DMS114 treated with DMSO at 0.1 percent for 48 hours (cell line): Measurements from ENCODE around the gene DKK3.

Experiments
- DNase-seq: peaks from one replicate; lab custom pipeline; 2025; ENCODE audit not compliant: unreplicated experiment; lab: John Stamatoyannopoulos, UW

DKK3 gene

DNA sequence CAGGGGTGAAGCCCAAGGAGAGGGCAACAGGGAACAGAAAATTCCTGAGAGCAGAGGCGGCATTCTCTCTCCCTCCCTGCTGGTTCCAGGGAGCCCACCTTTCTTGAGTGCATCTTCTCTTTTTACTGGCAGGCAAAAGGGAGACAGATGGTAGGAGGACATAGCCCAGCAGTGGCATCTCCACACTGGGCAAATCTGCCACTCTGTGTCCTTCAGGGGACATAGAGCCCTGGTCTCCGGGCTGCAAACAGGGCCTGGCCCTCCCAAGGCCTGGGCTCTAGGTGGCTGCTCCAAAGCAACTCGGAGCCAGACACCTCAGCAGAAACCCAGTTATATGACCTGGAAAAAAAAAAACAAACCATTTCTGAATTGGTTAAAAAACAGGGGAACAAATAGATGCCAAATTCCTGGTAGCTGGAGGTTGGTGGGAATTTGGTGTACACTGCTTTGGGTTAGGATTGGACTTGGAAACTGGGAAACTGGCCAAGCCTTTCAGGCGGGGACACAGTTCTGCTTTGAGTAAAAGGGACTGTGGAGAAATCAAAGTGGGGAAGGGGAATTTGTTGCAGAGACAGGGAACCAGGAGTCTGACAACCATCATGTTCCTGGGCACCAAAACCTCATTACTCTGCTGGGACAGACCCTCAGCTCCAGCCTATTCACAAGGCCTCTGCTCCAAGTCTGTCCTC is 23.6 kb upstream of the DKK3 start:
- no peak for DNase-seq

DNA sequence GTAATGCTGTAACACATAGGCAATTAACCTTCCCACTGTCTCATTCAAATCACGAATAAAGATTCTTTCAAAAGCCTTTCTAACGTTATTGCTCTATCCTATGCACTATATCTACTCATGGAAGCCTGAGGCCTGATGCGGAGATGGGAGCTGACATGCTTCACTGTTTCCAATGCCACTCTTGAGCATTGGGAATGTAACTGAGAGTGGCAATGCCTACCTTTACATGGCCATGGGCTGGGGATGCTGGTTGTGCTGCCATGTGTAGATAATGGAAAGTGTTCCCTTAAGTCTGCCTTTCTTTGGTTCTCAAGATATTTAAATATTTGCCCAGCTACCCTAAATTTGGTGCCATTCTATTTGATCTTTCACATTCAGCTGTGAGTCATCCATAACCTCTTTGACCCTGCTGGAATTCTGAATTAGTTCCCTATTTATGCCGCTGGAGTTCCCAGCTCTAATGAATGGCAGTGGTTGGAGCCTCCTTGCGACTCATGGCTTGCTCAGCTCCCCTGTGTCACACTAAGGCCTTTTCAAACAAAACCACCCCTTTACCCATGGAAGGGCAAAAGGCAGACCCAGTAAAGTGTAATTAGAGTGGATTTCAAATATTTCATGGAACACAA is 21.4 kb upstream of the DKK3 start:
- no peak for DNase-seq

DNA sequence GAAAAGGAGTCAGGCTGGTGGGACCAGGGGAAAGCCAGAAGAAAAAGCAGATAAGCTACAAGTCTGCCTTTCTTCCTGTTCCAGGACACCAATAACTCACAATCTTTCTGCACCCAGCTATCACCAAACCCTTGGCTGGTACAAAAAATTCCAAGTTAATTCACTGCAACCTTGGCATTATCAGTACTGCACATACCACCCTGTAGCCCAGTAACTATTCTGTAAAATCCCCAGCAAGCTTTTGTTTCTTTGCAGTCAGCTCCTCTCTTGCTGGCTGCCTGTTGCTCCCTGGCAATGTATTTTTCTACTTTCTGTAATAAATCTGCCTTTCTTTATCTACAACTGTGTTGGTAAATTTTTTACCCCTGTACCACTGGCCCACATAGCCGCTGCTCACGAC is 20.7 kb upstream of the DKK3 start:
- DNase-seq = no peak

DNA sequence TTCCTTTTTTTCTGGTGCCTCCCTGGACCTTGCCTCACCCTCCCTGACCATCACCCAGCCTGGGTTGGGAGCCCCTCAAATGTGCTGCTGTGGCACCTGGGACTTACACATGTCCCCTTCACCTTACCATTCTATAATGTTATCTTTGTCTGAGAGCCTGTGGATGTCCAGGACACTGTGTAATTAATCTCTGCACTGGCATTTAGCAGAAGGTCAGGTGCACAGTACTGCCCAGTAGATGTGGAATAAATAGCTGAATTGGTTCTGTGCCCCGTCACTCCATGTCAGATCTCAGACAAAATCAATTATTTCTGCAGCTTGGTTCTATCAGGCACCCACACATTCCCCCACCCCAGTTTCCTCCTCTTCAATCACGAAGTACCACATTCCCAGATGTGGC is 19.9 kb upstream of the DKK3 start:
- no peak for DNase-seq

DNA sequence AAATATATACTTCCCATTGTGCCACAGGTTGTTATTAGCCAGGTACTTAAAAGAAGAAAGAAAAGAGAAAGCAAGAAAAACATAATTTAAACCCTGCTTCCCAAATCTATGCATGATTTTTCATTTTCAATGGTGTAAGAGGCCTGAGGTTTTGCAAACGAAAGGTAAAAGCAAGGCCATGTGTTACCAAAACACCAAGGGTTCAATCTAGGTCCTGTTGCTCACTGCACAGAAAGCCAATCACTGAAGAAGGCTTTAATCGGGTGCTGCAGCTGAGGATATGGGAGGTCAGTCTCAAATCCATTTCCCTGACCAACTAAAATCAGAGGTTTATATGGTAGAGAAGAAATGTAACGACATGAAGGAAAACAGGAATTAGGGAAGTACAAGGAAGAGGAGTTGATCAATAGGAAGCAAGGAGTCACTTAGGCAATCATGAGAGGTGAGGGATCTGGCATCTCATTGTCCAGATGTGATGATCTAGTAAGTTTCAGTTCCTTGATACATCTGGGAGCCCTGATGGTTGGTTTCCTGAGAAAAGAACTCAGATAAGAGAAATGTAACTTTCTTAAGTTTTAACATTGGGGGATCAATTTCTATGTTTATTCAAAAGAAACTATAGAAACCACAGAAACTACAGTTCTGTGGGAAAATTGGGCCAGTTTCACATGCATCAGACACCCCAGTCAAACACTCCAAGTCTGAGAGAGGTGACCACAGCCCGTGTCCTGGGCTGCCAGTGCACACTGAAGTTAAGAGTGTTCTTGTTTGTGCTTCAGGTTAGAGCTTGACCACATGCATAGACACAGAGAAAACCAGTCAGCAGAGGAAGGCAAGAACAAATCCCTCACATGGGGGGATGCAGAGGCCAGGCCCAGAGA is 18.1 kb upstream of the DKK3 start:
- no peak for DNase-seq

DNA sequence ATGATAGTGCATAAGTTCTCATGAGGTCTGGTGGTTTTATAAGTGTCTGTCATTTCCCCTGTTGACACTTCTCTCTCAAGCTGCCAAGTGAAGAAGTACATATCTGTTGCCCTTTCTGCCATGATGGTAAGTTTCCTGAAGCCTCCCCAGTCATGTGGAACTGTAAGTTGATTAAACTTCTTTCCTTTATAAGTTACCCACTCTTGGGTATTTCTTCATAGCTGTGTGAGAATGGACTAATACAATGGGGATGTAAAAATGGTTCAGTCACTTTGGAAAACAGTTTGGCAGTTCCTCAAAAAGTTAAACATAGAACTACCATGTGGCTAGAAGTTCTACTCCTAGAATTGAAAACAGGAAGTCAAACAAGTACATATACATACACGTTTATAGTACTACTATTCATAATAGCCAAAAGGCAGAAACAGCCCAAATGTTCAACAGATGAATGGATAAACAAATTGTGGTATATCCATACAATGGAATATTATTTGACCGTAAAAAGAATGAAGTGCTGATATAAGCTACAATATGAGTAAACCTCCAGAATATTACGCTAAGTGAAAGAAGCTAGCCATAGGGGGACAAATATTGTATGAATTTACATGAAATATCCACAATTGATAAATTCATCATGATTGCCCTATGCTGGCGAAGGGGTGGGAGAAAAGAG is 16.0 kb upstream of the DKK3 start:
- DNase-seq = no peak

DNA sequence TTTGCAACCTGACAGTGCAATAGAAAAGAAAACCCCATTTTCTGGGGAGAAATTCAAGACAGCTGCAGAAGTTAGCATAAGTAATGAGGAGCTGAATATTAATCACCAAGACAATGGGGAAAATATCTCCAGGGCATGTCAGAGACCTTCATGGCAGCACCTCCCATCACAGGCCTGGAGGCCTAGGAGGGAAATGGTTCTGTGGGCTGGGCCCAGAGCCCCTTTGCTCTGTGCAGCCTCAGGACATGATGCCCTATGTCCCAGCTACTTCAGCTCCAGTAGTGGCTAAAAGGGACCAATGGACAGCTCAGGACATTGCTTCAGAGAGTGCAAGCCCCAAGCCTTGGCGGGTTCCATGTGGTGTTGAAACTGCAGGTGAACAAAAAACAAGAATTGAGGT is 14.6 kb upstream of the DKK3 start:
- DNase-seq = no peak

DNA sequence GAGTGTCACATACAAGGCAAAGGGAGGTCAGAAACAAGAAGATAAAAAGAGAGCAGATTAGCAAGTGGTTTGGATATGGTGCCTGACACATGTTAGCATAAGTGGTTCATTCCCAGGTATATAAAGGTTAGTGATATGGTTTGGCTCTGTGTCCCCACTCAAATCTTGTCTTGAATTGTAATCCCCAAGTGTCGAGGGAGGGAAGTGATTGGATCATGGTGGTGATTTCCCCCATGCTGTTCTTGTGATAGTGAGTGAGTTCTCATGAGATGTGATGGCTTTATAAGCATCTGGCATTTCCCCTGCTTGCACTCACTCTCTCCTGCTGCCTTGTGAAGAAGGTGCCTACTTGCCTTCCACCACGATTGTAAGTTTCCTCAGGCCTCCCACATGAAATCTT is 12.1 kb upstream of the DKK3 start:
- no peak for DNase-seq

DNA sequence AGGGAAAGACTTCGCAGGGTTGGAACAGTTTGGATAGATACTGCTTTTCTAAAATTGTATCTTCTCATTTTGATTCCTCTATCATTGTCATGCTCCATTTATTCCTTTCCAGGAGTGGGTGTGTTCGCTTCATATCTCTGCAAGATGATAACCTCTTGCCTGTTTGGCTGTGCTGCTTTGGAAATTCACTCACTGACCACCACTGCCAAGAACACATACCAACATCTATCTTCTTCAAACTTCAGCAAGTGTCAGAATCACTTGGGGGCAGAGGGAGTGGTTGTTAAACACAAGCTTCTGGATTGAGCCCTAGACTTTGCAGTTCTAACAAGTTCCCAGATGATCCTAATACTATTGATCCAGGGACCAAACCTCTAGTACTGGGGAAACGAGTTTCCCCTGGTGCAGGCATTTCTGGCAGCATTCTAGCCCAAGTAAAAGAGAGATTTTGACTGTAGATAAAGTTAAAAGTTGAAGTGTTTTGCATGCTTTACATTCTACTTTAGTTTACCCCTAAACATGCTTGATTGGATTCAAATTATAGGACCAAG is 11.5 kb upstream of the DKK3 start:
- DNase-seq = no peak

DNA sequence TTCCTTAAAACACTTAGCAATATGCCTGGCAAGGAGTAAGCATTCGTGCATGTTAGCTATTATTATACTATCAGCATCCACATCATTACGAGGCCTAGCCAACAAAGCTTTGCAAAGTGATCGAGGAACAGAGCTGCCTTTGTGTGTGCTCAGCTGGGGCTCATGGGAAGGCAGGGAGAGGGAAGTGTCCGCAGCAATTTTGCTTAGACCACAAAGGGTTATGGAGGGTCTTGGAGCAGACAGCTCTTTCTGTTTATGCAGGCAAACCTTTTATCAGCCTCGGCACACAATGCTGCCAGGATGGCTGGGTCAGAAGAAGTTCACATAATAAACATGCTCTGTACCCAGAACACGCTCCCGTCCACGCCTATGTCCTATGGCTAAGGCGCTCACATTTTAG is 10.9 kb upstream of the DKK3 start:
- DNase-seq = no peak

DNA sequence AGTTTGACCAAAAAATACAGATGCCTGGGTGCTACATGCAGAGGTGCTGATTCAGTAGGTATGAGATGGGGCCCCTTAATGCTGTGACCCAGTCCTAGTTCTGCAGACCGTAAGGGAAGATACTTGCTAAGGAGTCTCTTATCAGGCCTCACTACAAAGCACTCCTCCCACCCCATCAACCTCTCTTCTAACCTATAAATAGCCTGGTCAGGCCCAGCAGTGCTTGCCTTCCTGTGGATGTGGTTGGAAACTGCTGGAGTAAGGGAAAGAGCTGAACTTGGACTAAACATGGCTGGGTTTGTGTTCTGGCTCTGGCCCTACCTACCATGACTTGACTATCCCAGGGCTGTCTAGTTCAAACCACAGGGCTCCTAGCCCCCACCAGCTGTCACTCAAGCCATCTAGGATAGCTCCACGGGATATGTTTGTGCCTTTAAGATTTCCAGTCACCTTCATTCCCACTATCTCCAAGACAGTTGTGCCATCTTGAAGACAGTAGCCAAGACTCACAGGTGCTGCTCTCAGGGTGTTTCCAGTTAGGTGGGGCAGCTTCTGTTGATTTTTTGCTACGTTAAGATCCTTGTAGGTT is 9.5 kb upstream of the DKK3 start:
- no peak for DNase-seq

DNA sequence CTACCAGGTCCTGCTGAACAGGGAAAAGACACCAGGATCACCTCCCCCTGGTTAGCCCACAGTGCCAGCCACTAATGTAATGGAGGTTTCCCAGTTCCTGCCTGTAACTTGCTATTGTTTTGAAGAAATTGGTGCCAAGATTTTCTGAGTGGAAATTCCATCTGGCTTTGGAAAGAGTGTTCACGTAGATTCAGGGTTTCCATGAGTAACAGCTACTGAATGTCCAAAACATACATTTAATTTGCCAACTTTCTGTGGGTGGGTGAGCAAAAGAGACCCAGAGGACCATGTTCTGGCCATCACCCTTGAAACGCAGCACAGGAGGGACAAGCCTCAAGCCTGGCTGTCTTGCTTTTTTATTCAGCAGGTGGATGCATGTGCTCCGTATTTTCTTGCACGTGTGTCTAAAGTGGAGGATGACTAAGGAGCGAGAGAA is 8.8 kb upstream of the DKK3 start:
- DNase-seq = no peak

DNA sequence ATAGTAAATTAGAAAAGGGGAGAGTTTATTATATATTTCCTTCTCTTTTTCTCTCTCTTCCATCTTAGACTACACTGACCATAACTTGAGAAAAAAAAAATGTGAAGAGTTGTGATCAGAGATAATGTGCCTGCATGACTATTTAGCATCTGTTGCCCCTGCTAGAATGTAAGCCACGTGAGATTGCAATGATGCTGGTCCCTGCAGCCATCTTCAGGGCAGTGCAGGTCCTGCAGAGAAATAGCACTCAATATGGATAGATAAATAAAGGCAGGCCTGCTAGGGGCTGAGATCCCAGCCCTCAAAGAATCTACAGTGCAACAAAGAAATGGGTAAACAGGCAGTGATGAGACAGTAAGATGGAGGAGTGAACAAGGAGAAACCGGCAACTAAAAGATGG is 7.8 kb upstream of the DKK3 start:
- no peak for DNase-seq

DNA sequence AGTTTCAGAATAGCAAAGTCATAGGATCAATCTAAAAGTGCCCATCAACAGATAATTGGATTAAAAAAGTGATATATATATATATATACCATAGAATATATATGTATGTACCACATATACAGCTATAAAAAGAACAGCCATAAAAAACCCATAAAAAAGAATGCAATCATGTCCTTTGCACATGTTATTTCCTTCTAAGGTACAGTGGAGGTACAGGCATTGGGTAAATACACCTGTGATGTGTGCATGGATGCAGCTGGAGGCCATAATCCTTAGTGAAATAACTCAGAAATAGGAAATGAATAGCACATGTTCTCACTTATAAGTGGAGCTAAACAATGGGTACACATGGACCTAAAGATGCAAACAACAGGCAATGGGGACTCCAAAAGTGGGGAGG is 7.1 kb upstream of the DKK3 start:
- DNase-seq = no peak

DNA sequence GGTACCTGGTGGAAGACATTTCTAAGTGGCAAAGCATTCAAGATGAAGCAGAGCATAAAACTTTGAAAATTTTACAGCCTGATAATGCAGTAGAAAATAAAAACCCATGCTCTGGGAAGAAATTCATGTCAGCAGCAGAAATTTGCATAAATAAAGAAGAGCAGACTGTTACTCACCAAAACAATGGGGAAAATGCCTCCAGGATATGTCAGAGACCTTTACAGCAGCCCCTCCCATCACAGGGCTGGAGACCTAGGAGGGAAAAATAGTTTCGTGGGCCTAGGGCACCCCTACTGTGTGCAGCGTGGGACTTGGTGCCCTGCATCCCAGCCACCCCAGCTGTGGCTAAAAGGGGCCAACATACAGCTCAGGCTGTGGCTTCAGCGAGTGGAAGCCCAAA is 5.4 kb upstream of the DKK3 start:
- no peak for DNase-seq

DNA sequence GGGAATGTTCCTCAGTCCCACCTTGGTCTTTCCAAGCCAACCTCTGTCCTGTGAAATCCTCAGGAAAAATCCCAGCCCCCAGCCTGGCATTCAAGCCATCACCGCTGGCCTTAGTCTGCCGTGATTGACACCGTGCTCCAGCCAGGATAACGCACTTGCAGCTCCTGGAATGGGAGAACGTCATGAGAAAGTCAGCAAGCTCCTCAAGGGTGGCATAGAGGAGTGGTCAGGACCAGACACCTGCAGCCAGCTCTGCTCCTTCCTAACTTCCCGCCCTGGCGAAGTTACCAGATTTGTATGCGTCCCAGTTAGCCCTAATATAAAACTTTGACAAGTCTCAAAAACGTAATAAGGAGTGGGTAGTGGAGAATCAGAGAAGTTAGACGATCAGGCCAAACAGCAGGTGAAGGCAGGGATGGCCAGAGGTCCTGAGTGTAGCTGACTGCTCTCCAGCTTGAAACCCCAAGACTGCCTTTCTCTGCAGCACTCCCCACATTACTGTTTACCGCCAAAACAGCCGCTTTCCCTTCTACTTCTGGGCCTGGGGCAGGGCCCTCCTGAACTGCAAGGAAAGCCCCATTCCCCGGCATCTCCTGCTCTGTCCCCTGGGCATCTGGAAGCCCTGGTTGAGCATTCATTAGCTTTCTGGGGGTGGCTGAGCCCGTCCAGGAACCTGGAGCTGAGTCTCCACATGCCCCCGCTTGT is 1.3 kb upstream of the DKK3 start:
- no peak for DNase-seq

DNA sequence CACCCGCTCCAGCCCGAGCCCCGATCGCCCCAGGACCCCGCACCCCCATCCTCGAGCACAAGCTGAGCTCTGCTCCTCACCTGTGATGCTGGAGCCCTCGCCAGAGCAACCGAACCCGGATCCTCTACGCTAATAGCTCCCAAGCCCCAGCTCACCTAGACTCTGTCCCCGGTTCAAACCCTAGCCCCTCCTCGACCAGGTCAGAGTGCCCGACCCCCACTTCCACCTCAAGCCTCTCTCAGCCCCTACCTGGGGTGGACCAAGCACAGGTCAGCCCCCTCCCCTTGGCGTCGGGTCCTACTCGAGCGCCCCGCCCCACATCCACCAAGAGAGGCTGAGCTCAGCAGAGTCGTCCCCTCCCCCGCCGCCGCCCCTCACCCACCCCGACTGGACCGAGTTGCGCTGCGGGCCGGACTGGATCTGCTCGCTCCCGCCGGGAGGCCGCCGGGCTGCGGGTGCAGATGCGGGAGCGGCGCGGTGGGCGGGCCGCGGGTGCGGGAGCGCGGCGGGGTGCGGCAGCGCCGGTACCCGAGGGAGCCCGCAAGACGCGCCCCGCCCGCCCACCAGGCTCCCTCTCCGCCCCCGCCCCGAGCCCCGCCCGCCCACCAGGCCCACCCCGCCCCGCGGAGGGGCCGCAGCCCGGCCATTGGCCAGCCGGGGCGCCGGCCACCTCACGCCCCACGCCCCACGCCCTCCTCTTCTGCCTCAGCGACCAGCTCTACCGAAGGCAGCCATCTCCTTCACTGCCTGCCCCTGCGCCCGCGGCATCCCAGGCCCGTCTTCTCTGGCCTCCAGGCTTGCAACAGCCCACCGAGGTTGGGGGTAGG is 577 bp upstream of the DKK3 start:
- peak; percentile 4 for DNase-seq

DNA sequence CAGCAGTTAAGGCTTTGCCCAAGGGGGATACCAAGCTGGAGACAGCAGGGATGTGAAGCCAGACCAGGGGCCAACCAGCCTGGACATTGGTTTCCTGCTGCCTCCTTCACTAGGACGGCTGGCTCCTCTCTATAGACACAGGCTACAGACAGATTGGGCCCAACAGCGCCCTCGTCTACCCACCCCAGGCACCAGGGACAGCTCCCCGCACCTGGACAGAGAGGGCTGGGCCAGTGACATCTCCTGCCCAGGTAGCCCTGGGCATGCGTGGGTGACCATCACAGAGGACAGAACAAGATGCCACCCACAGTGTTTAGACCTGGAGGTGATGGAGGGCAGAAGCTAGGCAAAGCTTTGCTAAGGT is 1.2 kb downstream of the DKK3 start:
- DNase-seq = no peak

DNA sequence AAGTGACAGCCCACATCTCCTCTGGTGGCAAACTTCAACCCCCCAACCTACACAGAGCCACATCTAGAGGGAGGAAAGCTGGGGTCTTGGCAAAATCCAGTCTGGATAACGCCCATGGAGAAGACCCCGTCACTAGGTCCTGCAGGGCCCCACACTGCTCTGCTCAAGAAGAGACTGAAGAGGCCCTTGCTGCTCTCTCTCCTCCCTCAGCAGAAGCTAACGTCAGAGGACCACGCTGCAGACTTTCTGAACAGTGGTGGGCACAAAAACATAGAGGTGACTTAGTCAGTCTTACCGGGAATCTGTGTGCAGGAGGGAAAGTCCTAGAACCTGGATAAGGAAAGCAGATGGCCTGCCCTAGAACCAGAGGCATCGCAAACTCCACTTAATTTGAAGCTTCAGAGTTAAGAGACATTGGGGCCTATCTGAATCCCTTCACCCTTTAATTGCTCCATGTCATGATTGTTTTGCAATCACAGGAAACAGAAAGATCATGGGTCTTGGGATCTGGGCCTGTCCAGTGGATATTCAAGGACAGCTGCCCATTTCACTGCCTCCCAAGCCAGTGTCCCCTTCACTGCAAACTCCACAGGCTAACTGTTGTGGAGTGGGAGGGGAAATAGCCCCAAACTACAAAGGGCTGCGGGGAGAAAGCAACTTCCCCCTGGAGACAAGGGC is 1.7 kb downstream of the DKK3 start:
- no peak for DNase-seq
